OCI-LY1 (cell line): ENCODE results near the gene LCP2.

ENCODE experiments used
- EZH2 ChIP-seq: fragments of 200-600 bp; sonication (generic), shearing (Covaris generic); IDR thresholded peaks from 2 replicates; pipeline ENCODE4 v1.8.0; 2017; ENCODE audit warnings: borderline replicate concordance, mixed run types, mild to moderate bottlenecking, antibody characterized with exemption, low read length, moderate library complexity, mixed read lengths
- TF ChIP-seq, protein P1 (sequence below): fragments of 200-600 bp; sonication (generic), shearing (Covaris generic); IDR thresholded peaks from 2 replicates; pipeline ENCODE4 v1.5.1; 2017; ENCODE audit warnings: mild to moderate bottlenecking, antibody characterized with exemption, low read length, moderate library complexity, mixed read lengths

DNA sequence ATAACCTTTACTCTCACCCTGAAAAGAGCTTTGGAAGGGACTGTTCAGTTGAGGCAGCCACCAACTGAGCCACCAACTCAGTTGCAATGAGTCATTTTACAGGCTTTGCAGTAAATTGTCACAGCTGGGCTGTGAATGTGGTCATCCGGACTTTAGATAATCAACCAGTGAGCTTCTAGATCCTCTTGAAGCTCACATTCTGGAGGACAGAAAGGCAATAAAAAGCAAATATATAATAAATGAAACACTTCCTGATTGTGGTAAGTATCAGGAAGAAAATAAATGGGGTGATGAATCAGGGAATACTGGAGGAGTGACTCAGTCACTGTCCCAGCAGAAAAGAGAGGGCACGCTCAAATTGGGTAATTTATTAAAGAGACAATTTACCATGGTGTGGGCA lies 78.0 kb downstream of the LCP2 start:
- TF ChIP-seq, protein P1, sequence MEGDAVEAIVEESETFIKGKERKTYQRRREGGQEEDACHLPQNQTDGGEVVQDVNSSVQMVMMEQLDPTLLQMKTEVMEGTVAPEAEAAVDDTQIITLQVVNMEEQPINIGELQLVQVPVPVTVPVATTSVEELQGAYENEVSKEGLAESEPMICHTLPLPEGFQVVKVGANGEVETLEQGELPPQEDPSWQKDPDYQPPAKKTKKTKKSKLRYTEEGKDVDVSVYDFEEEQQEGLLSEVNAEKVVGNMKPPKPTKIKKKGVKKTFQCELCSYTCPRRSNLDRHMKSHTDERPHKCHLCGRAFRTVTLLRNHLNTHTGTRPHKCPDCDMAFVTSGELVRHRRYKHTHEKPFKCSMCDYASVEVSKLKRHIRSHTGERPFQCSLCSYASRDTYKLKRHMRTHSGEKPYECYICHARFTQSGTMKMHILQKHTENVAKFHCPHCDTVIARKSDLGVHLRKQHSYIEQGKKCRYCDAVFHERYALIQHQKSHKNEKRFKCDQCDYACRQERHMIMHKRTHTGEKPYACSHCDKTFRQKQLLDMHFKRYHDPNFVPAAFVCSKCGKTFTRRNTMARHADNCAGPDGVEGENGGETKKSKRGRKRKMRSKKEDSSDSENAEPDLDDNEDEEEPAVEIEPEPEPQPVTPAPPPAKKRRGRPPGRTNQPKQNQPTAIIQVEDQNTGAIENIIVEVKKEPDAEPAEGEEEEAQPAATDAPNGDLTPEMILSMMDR, result no peak
- TF ChIP-seq EZH2, result no peak
